B cell (primary cell): ENCODE results near the gene ACSBG1.

Experiments used
- EZH2 ChIP-seq: IDR thresholded peaks from 2 replicates; pipeline ENCODE4 v1.6.1; 2012; ENCODE audit warnings: borderline replicate concordance, low read depth, mild to moderate bottlenecking, moderate library complexity, low read length; ENCODE audit not compliant: insufficient read depth, poor library complexity, severe bottlenecking
- TF ChIP-seq, protein P1 (sequence below): fragments of 200-600 bp; IDR thresholded peaks from one replicate; pipeline ENCODE4 v1.8.0; 2022; ENCODE audit warnings: antibody characterized with exemption, mild to moderate bottlenecking

DNA sequence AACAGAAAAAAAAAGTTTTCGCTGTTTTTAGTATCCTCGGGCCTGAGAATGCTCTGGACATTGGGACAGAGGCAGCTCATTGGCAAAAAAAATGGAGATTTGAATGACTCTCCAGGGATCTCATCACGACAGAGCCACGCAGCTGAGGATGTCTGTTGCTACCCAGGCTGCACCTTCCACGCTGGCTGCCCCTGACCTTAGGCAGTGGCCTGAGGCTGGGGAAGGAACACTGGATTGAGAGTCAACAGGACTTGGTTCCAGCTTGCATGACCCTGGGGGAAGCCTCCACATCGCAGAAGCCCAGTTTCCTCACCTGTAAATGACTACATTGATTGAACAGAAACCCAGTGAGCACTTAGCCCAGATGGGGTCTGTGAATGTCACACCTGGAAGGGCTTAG lies 8.7 kb upstream of the ACSBG1 start:
- TF ChIP-seq, protein P1, sequence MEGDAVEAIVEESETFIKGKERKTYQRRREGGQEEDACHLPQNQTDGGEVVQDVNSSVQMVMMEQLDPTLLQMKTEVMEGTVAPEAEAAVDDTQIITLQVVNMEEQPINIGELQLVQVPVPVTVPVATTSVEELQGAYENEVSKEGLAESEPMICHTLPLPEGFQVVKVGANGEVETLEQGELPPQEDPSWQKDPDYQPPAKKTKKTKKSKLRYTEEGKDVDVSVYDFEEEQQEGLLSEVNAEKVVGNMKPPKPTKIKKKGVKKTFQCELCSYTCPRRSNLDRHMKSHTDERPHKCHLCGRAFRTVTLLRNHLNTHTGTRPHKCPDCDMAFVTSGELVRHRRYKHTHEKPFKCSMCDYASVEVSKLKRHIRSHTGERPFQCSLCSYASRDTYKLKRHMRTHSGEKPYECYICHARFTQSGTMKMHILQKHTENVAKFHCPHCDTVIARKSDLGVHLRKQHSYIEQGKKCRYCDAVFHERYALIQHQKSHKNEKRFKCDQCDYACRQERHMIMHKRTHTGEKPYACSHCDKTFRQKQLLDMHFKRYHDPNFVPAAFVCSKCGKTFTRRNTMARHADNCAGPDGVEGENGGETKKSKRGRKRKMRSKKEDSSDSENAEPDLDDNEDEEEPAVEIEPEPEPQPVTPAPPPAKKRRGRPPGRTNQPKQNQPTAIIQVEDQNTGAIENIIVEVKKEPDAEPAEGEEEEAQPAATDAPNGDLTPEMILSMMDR, result no peak
- no peak for TF ChIP-seq EZH2
